Neural progenitor cell (in vitro differentiated cells): Measurements from ENCODE around the gene COL4A2.

Source experiments
- EZH2 ChIP-seq: fragments of 200-600 bp; sonication (generic); IDR thresholded peaks from 2 replicates; pipeline ENCODE4 v1.6.1; 2017; ENCODE audit warnings: antibody characterized with exemption, mild to moderate bottlenecking, moderate library complexity
- EZH2phosphoT487 ChIP-seq: fragments of 200-600 bp; sonication (generic); IDR thresholded peaks from 2 replicates; pipeline ENCODE4 v1.6.1; 2017; ENCODE audit warnings: antibody characterized with exemption
- TF ChIP-seq, protein P1 (sequence below): fragments of 200-600 bp; sonication (generic); IDR thresholded peaks from 2 replicates; pipeline ENCODE4 v1.5.1; 2017; ENCODE audit warnings: antibody characterized with exemption, mild to moderate bottlenecking

- TF ChIP-seq EZH2phosphoT487 (no peak), EZH2 (no peak)
- TF ChIP-seq, protein P1, sequence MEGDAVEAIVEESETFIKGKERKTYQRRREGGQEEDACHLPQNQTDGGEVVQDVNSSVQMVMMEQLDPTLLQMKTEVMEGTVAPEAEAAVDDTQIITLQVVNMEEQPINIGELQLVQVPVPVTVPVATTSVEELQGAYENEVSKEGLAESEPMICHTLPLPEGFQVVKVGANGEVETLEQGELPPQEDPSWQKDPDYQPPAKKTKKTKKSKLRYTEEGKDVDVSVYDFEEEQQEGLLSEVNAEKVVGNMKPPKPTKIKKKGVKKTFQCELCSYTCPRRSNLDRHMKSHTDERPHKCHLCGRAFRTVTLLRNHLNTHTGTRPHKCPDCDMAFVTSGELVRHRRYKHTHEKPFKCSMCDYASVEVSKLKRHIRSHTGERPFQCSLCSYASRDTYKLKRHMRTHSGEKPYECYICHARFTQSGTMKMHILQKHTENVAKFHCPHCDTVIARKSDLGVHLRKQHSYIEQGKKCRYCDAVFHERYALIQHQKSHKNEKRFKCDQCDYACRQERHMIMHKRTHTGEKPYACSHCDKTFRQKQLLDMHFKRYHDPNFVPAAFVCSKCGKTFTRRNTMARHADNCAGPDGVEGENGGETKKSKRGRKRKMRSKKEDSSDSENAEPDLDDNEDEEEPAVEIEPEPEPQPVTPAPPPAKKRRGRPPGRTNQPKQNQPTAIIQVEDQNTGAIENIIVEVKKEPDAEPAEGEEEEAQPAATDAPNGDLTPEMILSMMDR = no peak
These were observed 163.4 kb downstream of the COL4A2 start for GRCh38 chr13:110470272-110471009.
